Measurements from ENCODE around the gene EID2B. TPM values are rescaled to one million over a fixed set of nuclear protein-coding genes. Genes with fewer than 3 reads are reported as not detected.

The EID2B gene
- total RNA-seq, 1 experiment from 2014 or later = 2.3 TPM

GRCh38 chr19:39489756-39490155, 42.9 kb downstream of the EID2B start:
- H3K36me3 ChIP-seq (ENCODE audit: low read depth) = peaks cover 10% of the 10 kb centered on the region; the same call in 1 of the 2 replicates
- peaks cover 5% of the 10 kb centered on the region; the same call in 1 of the 2 replicates for H3K4me1 ChIP-seq (replicated peaks; ENCODE audit: insufficient read depth)
- no peaks in the 10 kb centered on the region for H3K27me3 ChIP-seq (ENCODE audit: insufficient read depth, low read depth)
- ChIA-PET CTCF (no interaction called here), POLR2A (ENCODE audit: unreplicated experiment) (no interaction called here)
- no peaks in the 10 kb centered on the region for H4K20me1 ChIP-seq (ENCODE audit: insufficient read depth)
- no peaks in the 10 kb centered on the region for H3K9me3 ChIP-seq (ENCODE audit: insufficient read depth, low read depth)
- no peak overlapping the region for H3K4me3 ChIP-seq
- no peaks in the 10 kb centered on the region for H3K9me2 ChIP-seq (ENCODE audit: insufficient read depth)
- no peak overlapping the region for H3K4me2 ChIP-seq
- no peak overlapping the region for H3K27ac ChIP-seq
- no peaks in the 10 kb centered on the region for H3K79me2 ChIP-seq (ENCODE audit: low read depth)
- H2AFZ ChIP-seq = no peak overlapping the region
- BruUV-seq (replicated peaks) = no TSS peak
- DNase-seq = no peak
- intact Hi-C loops (cut with micrococcal nuclease; ENCODE audit: unreplicated experiment) = no loop called here
- no peak for TF ChIP-seq EZH2 (IDR thresholded peaks at IDR 0.05; ENCODE audit: low read depth)
- TF ChIP-seq CTCF (conservative IDR thresholded peaks at IDR 0.05) = no peak
- H3F3A ChIP-seq (ENCODE audit: insufficient read depth, low read depth) = peaks cover 11% of the 10 kb centered on the region; the same call in 1 of the 2 replicates

GRCh38 chr19:39483141-39483540, 49.5 kb downstream of the EID2B start:
- H4K20me1 ChIP-seq (ENCODE audit: insufficient read depth) = no peaks in the 10 kb centered on the region
- H3K79me2 ChIP-seq (ENCODE audit: low read depth) = peaks cover 23% of the 10 kb centered on the region
- BruUV-seq (replicated peaks) = no TSS peak
- no peak overlapping the region for H3K27ac ChIP-seq
- H3K9me2 ChIP-seq (ENCODE audit: insufficient read depth) = no peaks in the 10 kb centered on the region
- H3F3A ChIP-seq (ENCODE audit: insufficient read depth, low read depth) = peaks cover 21% of the 10 kb centered on the region; the same call in 1 of the 2 replicates
- TF ChIP-seq EZH2 (IDR thresholded peaks at IDR 0.05; ENCODE audit: low read depth) (no peak), CTCF (conservative IDR thresholded peaks at IDR 0.05) (no peak)
- DNase-seq = no peak
- no peak overlapping the region for H3K4me2 ChIP-seq
- H3K9me3 ChIP-seq (ENCODE audit: insufficient read depth, low read depth) = no peaks in the 10 kb centered on the region
- H3K36me3 ChIP-seq (ENCODE audit: low read depth) = peaks cover 10% of the 10 kb centered on the region; the same call in 1 of the 2 replicates
- POLR2A ChIA-PET (ENCODE audit: unreplicated experiment) = no interaction called here
- H2AFZ ChIP-seq = no peak overlapping the region
- H3K4me3 ChIP-seq = no peak overlapping the region
- CTCF ChIA-PET = no interaction called here
- intact Hi-C loops (cut with micrococcal nuclease; ENCODE audit: unreplicated experiment) = loop anchor here (5.0 kb wide), 1 partner anchor 36 kb away; the partner anchor contains the start of gene SUPT5H
- H3K4me1 ChIP-seq (replicated peaks; ENCODE audit: insufficient read depth) = peaks cover 13% of the 10 kb centered on the region; the same call in 1 of the 2 replicates
- no peaks in the 10 kb centered on the region for H3K27me3 ChIP-seq (ENCODE audit: insufficient read depth, low read depth)

GRCh38 chr19:39481676-39482075, 51.0 kb downstream of the EID2B start:
- Histone ChIP-seq H3K4me1 (replicated peaks; ENCODE audit: insufficient read depth) (peaks cover 13% of the 10 kb centered on the region; the same call in 1 of the 2 replicates), H3K36me3 (ENCODE audit: low read depth) (0 out of 2 replicates have a peak, but pooled peaks cover 6% of the 10 kb centered on the region), H3K4me2 (peak overlapping the region; percentile 99), H3F3A (ENCODE audit: insufficient read depth, low read depth) (peaks cover 23% of the 10 kb centered on the region; the same call in 1 of the 2 replicates), H3K27ac (peak overlapping the region; percentile 94), H3K79me2 (ENCODE audit: low read depth) (peaks cover 23% of the 10 kb centered on the region), H3K4me3 (peak overlapping the region; percentile 99), H3K9me3 (ENCODE audit: insufficient read depth, low read depth) (no peaks in the 10 kb centered on the region), H3K27me3 (ENCODE audit: insufficient read depth, low read depth) (no peaks in the 10 kb centered on the region), H3K9me2 (ENCODE audit: insufficient read depth) (no peaks in the 10 kb centered on the region), H4K20me1 (ENCODE audit: insufficient read depth) (no peaks in the 10 kb centered on the region), H2AFZ (peak overlapping the region; percentile 97; the same call in 1 of the 2 replicates)
- intact Hi-C loops (cut with micrococcal nuclease; ENCODE audit: unreplicated experiment) = loop anchor here (1.0 to 5.0 kb wide), 2 partner anchors 34 to 69 kb away; partner anchors contain the start of genes PLEKHG2 and SUPT5H
- CTCF ChIA-PET = no interaction called here
- no peak for DNase-seq
- TF ChIP-seq EZH2 (IDR thresholded peaks at IDR 0.05; ENCODE audit: low read depth) (no peak), CTCF (conservative IDR thresholded peaks at IDR 0.05) (no peak)
- POLR2A ChIA-PET (ENCODE audit: unreplicated experiment) = no interaction called here
- no TSS peak for BruUV-seq (replicated peaks)
